AG04449 (cell line): ENCODE results near the gene HNF1A.

Source experiments
- CTCF ChIA-PET: fragments of 350-600 bp; formaldehyde crosslinking; extraction: SDS; loops from one replicate; lab custom pipeline; 2021; ENCODE audit warnings: antibody characterized with exemption; lab: Yijun Ruan, JAX
- POLR2A ChIA-PET: fragments of 400-600, 350-600 bp; formaldehyde crosslinking; extraction: SDS; loops from one replicate; lab custom pipeline; 2020; ENCODE audit warnings: antibody characterized with exemption, inconsistent platforms; lab: Yijun Ruan, JAX
- DNase-seq: peaks from one replicate; pipeline ENCODE4 v3.0.0-alpha.2; 2010; ENCODE audit warnings: low read depth, low spot score
- H3K4me3 ChIP-seq: 2 replicates; pipeline ENCODE4 v1.5.1; 2011; ENCODE audit warnings: low read depth, mild to moderate bottlenecking, control low read depth, low read length
- TF ChIP-seq, protein P1 (sequence below): IDR thresholded peaks from one replicate; pipeline ENCODE4 v1.5.1; 2011; ENCODE audit warnings: mild to moderate bottlenecking, moderate library complexity, low read length, control low read depth, inconsistent platforms; ENCODE audit not compliant: insufficient read depth; ENCODE audit errors: missing control alignments

The HNF1A gene

GRCh38 chr12:121023799-121024198 lies 45.5 kb downstream of the HNF1A start:
- POLR2A ChIA-PET = no interaction called here
- CTCF ChIA-PET = interaction anchor here (1.2 kb wide), 1 partner anchor 52 kb away, joined by 3 read pairs; no protein-coding TSS in a partner anchor
- no peak for DNase-seq

DNA sequence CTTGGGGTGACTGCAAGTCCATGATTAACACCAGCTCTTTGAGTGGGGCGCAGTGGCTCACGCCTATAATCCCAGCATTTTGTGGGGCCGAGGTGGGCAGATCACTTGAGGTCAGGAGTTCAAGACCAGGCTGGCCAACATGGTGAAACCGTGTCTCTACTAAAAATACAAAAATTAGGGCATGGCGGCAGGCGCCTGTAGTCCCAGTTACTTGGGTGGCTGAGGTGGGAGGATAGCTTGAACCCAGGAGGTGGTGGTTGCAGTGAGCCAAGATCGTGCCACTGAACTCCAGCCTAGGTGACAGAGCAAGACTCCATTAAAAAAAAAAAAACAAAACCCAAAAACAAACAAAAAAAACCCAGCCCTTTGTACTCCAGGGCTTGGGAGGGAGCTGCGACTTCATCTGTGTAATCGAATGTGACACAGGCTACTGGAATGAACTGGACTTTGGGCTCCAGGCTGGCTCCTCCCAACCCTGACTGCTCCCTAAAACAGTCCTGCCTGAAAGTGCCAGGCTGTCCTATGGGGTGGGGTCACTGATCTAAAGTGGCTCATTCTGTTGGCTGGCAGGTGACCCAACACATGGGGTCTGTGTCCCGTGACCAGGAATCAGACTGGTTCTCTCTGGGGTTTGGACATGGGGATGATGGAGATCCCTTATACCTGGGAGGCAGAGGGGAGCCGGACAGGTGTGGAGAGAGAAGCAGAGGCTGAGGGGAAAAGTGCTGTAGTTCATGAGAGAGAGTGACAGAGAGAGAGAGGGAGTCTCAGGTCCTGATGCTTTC lies 47.3 kb downstream of the HNF1A start:
- ChIA-PET POLR2A (no interaction called here), CTCF (no interaction called here)
- TF ChIP-seq, protein P1, sequence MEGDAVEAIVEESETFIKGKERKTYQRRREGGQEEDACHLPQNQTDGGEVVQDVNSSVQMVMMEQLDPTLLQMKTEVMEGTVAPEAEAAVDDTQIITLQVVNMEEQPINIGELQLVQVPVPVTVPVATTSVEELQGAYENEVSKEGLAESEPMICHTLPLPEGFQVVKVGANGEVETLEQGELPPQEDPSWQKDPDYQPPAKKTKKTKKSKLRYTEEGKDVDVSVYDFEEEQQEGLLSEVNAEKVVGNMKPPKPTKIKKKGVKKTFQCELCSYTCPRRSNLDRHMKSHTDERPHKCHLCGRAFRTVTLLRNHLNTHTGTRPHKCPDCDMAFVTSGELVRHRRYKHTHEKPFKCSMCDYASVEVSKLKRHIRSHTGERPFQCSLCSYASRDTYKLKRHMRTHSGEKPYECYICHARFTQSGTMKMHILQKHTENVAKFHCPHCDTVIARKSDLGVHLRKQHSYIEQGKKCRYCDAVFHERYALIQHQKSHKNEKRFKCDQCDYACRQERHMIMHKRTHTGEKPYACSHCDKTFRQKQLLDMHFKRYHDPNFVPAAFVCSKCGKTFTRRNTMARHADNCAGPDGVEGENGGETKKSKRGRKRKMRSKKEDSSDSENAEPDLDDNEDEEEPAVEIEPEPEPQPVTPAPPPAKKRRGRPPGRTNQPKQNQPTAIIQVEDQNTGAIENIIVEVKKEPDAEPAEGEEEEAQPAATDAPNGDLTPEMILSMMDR = no peak
- DNase-seq = no peak
- H3K4me3 ChIP-seq = no peak overlapping the region

More at GRCh38 chr12:121023799-121024198, 45.5 kb downstream of the HNF1A start:
- no peak overlapping the region for H3K4me3 ChIP-seq
- TF ChIP-seq, protein P1 = no peak

- TF ChIP-seq, protein P1 = no peak
- DNase-seq = no peak
- POLR2A ChIA-PET = no interaction called here
- H3K4me3 ChIP-seq = no peak overlapping the region
- CTCF ChIA-PET = interaction anchor here (0.9 kb wide), 2 partner anchors 10 to 34 kb away, joined by 4 read pairs; no protein-coding TSS in a partner anchor
Measured at GRCh38 chr12:121026274-121027045, 48.1 kb downstream of the HNF1A start.

DNA sequence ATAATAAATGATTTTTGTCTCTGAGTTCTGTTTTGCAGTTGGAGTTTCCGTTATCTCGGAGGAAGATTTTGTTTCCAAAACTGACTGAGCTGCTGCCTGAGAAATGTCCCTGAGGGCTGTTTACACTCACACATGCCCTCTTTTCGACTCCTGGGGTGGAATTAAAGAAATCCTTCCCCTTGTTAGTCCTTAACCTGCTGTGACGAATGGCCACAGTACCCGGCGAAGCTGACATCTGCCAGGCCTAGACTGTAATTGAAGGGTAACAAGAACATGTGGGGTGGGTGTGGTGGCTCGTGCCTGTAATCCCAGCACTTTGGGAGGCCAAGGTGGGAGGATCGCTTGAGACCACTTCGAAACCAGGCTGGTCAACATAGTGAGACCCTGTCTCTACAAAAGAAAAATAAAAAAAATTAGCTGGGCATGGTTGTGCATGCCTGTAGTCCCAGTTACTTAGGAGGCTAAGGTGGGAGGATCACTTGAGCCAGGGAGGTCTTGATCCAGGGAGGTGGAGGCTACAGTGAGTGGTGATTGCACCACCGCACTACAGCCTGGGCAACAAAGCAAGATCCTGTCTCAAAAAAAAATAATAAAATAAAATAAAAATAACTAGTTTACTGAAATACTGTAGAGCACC lies 52.4 kb downstream of the HNF1A start:
- ChIA-PET CTCF (no interaction called here), POLR2A (no interaction called here)
- H3K4me3 ChIP-seq = no peak overlapping the region
- DNase-seq = no peak
- TF ChIP-seq, protein P1 = no peak

- CTCF ChIA-PET = interaction anchor here (1.5 kb wide), 1 partner anchor 17 kb away, joined by 3 read pairs; no protein-coding TSS in a partner anchor
- DNase-seq = no peak
- TF ChIP-seq, protein P1 = no peak
- POLR2A ChIA-PET = no interaction called here
- no peak overlapping the region for H3K4me3 ChIP-seq
Measured at GRCh38 chr12:121033625-121034349, 55.4 kb downstream of the HNF1A start.
